WTC11 (cell line): ENCODE data around the gene PKP3. TPM values are rescaled to one million over a fixed set of nuclear protein-coding genes. Genes with fewer than 3 reads are reported as not detected.
A peak's percentile ranks its signal among the peaks of the same experiment; 100 is the strongest.

Experiments used
- CBFB ChIP-seq: sonication (generic); formaldehyde crosslinking; IDR thresholded peaks from 2 replicates; pipeline ENCODE4 v1.8.1; 2022; ENCODE audit warnings: mild to moderate bottlenecking, low read depth, missing genetic modification reagents
- CREM ChIP-seq: sonication (generic); formaldehyde crosslinking; IDR thresholded peaks from 2 replicates; pipeline ENCODE4 v1.8.1; 2022; ENCODE audit warnings: mild to moderate bottlenecking, missing genetic modification reagents, moderate library complexity
- FOXK1 ChIP-seq: sonication (generic); formaldehyde crosslinking; IDR thresholded peaks from 2 replicates; pipeline ENCODE4 v1.8.0; 2022; ENCODE audit warnings: mild to moderate bottlenecking, moderate library complexity, missing genetic modification reagents
- GRHL2 ChIP-seq: fragments of 250-450 bp; sonication (Bioruptor Pico); IDR thresholded peaks from 2 replicates; pipeline ENCODE4 v1.8.0; 2022; ENCODE audit warnings: mild to moderate bottlenecking, moderate library complexity; ENCODE audit not compliant: insufficient replicate concordance, severe bottlenecking
- NR1H2 ChIP-seq: sonication (generic); formaldehyde crosslinking; IDR thresholded peaks from 2 replicates; pipeline ENCODE4 v1.9.0; 2021; ENCODE audit warnings: mild to moderate bottlenecking, moderate library complexity, missing genetic modification reagents
- OVOL2 ChIP-seq: fragments of 250-450 bp; sonication (Bioruptor Pico); IDR thresholded peaks from 2 replicates; pipeline ENCODE4 v1.9.0; 2021; ENCODE audit warnings: mild to moderate bottlenecking, borderline replicate concordance
- PRRX2 ChIP-seq: fragments of 250-450 bp; sonication (Bioruptor Pico); IDR thresholded peaks from 2 replicates; pipeline ENCODE4 v1.8.0; 2021; ENCODE audit warnings: mild to moderate bottlenecking
- SMAD4 ChIP-seq: sonication (generic); formaldehyde crosslinking; IDR thresholded peaks from 2 replicates; pipeline ENCODE4 v1.8.0; 2022; ENCODE audit warnings: mild to moderate bottlenecking, missing genetic modification reagents
- SOX15 ChIP-seq: fragments of 250-450 bp; sonication (Bioruptor Pico); IDR thresholded peaks from 2 replicates; pipeline ENCODE4 v1.9.0; 2021; ENCODE audit warnings: mild to moderate bottlenecking
- SP1 ChIP-seq: sonication (generic); formaldehyde crosslinking; conservative IDR thresholded peaks from 2 replicates; pipeline ENCODE4 v1.8.1; 2022; ENCODE audit warnings: missing genetic modification reagents
- TP53 ChIP-seq: sonication (generic); formaldehyde crosslinking; IDR thresholded peaks from 2 replicates; pipeline ENCODE4 v1.8.1; 2023; ENCODE audit warnings: mild to moderate bottlenecking, missing genetic modification reagents
- ZNF138 ChIP-seq: sonication (generic); formaldehyde crosslinking; conservative IDR thresholded peaks from 2 replicates; pipeline ENCODE4 v1.8.1; 2022; ENCODE audit warnings: mild to moderate bottlenecking, moderate library complexity, missing genetic modification reagents
- ZNF232 ChIP-seq: sonication (generic); formaldehyde crosslinking; IDR thresholded peaks from 2 replicates; pipeline ENCODE4 v1.8.0; 2022; ENCODE audit warnings: mild to moderate bottlenecking, missing genetic modification reagents
- ZNF263 ChIP-seq: sonication (generic); formaldehyde crosslinking; IDR thresholded peaks from 2 replicates; pipeline ENCODE4 v1.8.1; 2022; ENCODE audit warnings: low read depth, mild to moderate bottlenecking, moderate library complexity, missing genetic modification reagents
- ZNF317 ChIP-seq: sonication (generic); formaldehyde crosslinking; IDR thresholded peaks from 2 replicates; pipeline ENCODE4 v1.8.1; 2023; ENCODE audit warnings: low read depth, mild to moderate bottlenecking, moderate library complexity, missing genetic modification reagents, borderline replicate concordance
- ZNF423 ChIP-seq: fragments of 250-450 bp; sonication (Bioruptor Pico); IDR thresholded peaks from 2 replicates; pipeline ENCODE4 v2.1.2; 2022; ENCODE audit warnings: mild to moderate bottlenecking, moderate library complexity
- ZNF671 ChIP-seq: fragments of 250-450 bp; sonication (Bioruptor Pico); IDR thresholded peaks from 2 replicates; pipeline ENCODE4 v1.8.0; 2021; ENCODE audit warnings: mild to moderate bottlenecking
- total RNA-seq: library from RNA; stranded (reverse); gene quantifications from 3 replicates; pipeline ENCODE4 v1.2.3, GENCODE V29; 2021
- TF ChIP-seq, protein P1 (sequence below): sonication (generic); formaldehyde crosslinking; IDR thresholded peaks from 2 replicates; pipeline ENCODE4 v1.8.1; 2023; ENCODE audit warnings: mild to moderate bottlenecking, moderate library complexity, missing genetic modification reagents
- TF ChIP-seq, protein P2 (sequence below): fragments of 200-600 bp; IDR thresholded peaks from 2 replicates; pipeline ENCODE4 v1.8.0; 2022; ENCODE audit warnings: antibody characterized with exemption
- TF ChIP-seq, protein P3 (sequence below): fragments of 250-450 bp; sonication (Bioruptor Pico); IDR thresholded peaks from 2 replicates; pipeline ENCODE4 v1.9.0; 2021; ENCODE audit warnings: mild to moderate bottlenecking
- TF ChIP-seq, protein P4 (sequence below): sonication (generic); formaldehyde crosslinking; IDR thresholded peaks from 2 replicates; pipeline ENCODE4 v1.8.0; 2022; ENCODE audit warnings: mild to moderate bottlenecking, missing genetic modification reagents
- TF ChIP-seq, protein P5 (sequence below): fragments of 250-450 bp; sonication (Bioruptor Pico); conservative IDR thresholded peaks from 2 replicates; pipeline ENCODE4 v1.9.0; 2021; ENCODE audit warnings: mild to moderate bottlenecking
- TF ChIP-seq, protein P6 (sequence below): sonication (generic); formaldehyde crosslinking; IDR thresholded peaks from 2 replicates; pipeline ENCODE4 v1.8.1; 2023; ENCODE audit warnings: mild to moderate bottlenecking, missing genetic modification reagents, moderate library complexity
- TF ChIP-seq, protein P7 (sequence below): sonication (generic); formaldehyde crosslinking; conservative IDR thresholded peaks from 2 replicates; pipeline ENCODE4 v1.8.1; 2022; ENCODE audit warnings: mild to moderate bottlenecking, missing genetic modification reagents
- TF ChIP-seq, protein P8 (sequence below): sonication (generic); formaldehyde crosslinking; IDR thresholded peaks from 2 replicates; pipeline ENCODE4 v1.8.0; 2022; ENCODE audit warnings: mild to moderate bottlenecking, missing genetic modification reagents
- TF ChIP-seq, protein P9 (sequence below): fragments of 250-450 bp; sonication (Bioruptor Pico); IDR thresholded peaks from 2 replicates; pipeline ENCODE4 v1.9.0; 2021; ENCODE audit warnings: mild to moderate bottlenecking

PKP3 gene
- total RNA-seq, 1 experiment from 2014 or later: 17.3 TPM

DNA sequence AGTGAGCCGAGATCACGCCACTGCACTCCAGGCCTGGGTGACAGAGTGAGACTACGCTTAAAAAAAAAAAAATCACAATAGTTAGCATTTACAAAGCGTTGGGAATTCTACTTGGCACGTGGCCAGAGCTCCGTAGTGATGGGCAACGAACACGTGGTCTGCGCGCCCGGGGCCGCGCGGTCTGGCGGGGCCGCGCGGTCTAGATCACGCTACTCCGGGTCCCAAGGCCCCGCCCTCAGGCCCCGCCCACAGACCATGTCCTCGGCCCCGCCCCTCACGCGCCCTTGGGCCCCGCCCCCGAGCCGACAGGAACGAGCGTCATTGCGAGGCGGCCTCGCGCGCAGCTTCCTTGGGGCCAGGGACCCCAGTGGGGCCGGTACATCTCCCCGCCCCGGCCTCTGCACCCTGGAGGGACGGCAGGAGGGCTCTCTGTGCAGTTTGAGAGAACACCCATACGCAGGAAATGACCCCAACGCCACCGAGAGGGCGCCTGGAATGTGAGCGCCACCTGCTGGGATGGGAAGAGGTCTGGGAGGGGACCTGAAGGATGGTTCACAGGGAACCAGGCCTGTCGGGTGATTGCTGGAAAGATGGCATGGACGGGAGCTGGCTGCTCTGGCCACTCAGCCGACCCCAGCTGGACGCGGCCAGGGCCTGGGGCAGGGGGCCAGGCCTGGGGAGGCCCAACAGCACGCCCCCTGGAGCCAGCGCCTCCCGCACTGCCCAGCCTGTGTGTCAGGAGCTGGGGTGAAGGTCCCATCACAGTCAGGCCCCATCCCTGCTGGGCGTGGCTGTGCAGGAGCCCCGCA lies 54.1 kb downstream of the PKP3 start (continued):
- TF ChIP-seq, protein P1, sequence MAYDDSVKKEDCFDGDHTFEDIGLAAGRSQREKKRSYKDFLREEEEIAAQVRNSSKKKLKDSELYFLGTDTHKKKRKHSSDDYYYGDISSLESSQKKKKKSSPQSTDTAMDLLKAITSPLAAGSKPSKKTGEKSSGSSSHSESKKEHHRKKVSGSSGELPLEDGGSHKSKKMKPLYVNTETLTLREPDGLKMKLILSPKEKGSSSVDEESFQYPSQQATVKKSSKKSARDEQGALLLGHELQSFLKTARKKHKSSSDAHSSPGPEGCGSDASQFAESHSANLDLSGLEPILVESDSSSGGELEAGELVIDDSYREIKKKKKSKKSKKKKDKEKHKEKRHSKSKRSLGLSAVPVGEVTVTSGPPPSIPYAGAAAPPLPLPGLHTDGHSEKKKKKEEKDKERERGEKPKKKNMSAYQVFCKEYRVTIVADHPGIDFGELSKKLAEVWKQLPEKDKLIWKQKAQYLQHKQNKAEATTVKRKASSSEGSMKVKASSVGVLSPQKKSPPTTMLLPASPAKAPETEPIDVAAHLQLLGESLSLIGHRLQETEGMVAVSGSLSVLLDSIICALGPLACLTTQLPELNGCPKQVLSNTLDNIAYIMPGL: peak; percentile 70
- TF ChIP-seq, protein P2, sequence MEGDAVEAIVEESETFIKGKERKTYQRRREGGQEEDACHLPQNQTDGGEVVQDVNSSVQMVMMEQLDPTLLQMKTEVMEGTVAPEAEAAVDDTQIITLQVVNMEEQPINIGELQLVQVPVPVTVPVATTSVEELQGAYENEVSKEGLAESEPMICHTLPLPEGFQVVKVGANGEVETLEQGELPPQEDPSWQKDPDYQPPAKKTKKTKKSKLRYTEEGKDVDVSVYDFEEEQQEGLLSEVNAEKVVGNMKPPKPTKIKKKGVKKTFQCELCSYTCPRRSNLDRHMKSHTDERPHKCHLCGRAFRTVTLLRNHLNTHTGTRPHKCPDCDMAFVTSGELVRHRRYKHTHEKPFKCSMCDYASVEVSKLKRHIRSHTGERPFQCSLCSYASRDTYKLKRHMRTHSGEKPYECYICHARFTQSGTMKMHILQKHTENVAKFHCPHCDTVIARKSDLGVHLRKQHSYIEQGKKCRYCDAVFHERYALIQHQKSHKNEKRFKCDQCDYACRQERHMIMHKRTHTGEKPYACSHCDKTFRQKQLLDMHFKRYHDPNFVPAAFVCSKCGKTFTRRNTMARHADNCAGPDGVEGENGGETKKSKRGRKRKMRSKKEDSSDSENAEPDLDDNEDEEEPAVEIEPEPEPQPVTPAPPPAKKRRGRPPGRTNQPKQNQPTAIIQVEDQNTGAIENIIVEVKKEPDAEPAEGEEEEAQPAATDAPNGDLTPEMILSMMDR: peak; percentile 45; the same call in 1 of the 2 replicates
- TF ChIP-seq TP53 (CRISPR knock-in tag): peak; percentile 73; the same call in 1 of the 2 replicates
- TF ChIP-seq ZNF317 (CRISPR knock-in tag): no peak
- peak; percentile 87 for TF ChIP-seq SP1 (CRISPR knock-in tag)
- no peak for TF ChIP-seq ZNF232 (CRISPR knock-in tag)
- peak; percentile 30; the same call in 1 of the 2 replicates for TF ChIP-seq FOXK1 (CRISPR knock-in tag)
- TF ChIP-seq GRHL2 (CRISPR knock-in tag): no peak
- TF ChIP-seq OVOL2 (CRISPR knock-in tag): no peak
- TF ChIP-seq, protein P3, sequence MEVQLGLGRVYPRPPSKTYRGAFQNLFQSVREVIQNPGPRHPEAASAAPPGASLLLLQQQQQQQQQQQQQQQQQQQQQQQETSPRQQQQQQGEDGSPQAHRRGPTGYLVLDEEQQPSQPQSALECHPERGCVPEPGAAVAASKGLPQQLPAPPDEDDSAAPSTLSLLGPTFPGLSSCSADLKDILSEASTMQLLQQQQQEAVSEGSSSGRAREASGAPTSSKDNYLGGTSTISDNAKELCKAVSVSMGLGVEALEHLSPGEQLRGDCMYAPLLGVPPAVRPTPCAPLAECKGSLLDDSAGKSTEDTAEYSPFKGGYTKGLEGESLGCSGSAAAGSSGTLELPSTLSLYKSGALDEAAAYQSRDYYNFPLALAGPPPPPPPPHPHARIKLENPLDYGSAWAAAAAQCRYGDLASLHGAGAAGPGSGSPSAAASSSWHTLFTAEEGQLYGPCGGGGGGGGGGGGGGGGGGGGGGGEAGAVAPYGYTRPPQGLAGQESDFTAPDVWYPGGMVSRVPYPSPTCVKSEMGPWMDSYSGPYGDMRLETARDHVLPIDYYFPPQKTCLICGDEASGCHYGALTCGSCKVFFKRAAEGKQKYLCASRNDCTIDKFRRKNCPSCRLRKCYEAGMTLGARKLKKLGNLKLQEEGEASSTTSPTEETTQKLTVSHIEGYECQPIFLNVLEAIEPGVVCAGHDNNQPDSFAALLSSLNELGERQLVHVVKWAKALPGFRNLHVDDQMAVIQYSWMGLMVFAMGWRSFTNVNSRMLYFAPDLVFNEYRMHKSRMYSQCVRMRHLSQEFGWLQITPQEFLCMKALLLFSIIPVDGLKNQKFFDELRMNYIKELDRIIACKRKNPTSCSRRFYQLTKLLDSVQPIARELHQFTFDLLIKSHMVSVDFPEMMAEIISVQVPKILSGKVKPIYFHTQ (CRISPR knock-in tag): no peak
- TF ChIP-seq, protein P4, sequence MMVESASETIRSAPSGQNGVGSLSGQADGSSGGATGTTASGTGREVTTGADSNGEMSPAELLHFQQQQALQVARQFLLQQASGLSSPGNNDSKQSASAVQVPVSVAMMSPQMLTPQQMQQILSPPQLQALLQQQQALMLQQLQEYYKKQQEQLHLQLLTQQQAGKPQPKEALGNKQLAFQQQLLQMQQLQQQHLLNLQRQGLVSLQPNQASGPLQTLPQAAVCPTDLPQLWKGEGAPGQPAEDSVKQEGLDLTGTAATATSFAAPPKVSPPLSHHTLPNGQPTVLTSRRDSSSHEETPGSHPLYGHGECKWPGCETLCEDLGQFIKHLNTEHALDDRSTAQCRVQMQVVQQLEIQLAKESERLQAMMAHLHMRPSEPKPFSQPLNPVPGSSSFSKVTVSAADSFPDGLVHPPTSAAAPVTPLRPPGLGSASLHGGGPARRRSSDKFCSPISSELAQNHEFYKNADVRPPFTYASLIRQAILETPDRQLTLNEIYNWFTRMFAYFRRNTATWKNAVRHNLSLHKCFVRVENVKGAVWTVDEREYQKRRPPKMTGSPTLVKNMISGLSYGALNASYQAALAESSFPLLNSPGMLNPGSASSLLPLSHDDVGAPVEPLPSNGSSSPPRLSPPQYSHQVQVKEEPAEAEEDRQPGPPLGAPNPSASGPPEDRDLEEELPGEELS (CRISPR knock-in tag): peak; percentile 43; the same call in 1 of the 2 replicates
- TF ChIP-seq PRRX2: no peak
- TF ChIP-seq, protein P5, sequence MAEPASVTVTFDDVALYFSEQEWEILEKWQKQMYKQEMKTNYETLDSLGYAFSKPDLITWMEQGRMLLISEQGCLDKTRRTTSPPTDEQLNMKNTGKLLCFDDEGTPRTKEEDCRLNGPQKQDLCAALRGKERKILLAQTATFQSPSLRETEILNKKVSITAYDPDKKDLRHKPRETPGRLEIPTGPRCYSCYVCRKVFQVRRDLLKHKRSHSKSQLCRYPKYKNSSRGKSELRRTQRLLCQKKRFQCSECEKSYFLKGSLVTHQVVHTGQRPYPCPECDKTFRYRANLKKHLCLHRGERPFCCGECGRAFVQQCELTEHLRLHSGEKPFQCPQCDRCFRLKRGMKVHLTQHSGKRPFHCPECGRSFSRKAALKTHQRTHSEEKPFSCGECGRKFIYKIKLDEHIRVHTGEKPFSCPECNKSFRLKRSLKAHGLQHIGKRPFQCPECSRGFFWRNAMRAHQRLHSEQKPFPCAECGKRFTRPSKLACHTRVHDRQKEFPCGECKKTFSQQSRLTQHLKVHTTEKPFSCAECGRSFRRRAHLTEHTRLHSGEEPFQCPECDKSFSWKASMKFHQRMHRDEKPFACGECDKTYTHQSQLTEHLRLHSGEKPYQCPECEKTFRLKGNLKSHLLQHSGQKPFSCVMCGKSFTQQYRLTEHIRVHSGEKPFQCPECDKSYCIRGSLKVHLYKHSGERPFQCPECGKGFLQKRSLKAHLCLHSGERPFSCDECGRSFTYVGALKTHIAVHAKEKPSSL: no peak
- TF ChIP-seq, protein P6, sequence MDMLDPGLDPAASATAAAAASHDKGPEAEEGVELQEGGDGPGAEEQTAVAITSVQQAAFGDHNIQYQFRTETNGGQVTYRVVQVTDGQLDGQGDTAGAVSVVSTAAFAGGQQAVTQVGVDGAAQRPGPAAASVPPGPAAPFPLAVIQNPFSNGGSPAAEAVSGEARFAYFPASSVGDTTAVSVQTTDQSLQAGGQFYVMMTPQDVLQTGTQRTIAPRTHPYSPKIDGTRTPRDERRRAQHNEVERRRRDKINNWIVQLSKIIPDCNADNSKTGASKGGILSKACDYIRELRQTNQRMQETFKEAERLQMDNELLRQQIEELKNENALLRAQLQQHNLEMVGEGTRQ (CRISPR knock-in tag): peak; percentile 87
- no peak for TF ChIP-seq ZNF263 (CRISPR knock-in tag)
- TF ChIP-seq CBFB: no peak
- TF ChIP-seq SOX15: no peak
- TF ChIP-seq, protein P7, sequence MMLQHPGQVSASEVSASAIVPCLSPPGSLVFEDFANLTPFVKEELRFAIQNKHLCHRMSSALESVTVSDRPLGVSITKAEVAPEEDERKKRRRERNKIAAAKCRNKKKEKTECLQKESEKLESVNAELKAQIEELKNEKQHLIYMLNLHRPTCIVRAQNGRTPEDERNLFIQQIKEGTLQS (CRISPR knock-in tag): no peak
- no peak for TF ChIP-seq NR1H2 (CRISPR knock-in tag)
- TF ChIP-seq ZNF671 (CRISPR knock-in tag): no peak
- TF ChIP-seq ZNF138 (CRISPR knock-in tag): no peak
- TF ChIP-seq SMAD4: 0 out of 2 replicates have a peak, but pooled peaks have one; percentile 45
- TF ChIP-seq, protein P8, sequence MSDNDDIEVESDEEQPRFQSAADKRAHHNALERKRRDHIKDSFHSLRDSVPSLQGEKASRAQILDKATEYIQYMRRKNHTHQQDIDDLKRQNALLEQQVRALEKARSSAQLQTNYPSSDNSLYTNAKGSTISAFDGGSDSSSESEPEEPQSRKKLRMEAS (CRISPR knock-in tag): peak; percentile 92; the same call in 1 of the 2 replicates
- no peak for TF ChIP-seq CREM (CRISPR knock-in tag)
- TF ChIP-seq, protein P9, sequence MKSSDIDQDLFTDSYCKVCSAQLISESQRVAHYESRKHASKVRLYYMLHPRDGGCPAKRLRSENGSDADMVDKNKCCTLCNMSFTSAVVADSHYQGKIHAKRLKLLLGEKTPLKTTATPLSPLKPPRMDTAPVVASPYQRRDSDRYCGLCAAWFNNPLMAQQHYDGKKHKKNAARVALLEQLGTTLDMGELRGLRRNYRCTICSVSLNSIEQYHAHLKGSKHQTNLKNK (CRISPR knock-in tag): no peak
- peak; percentile 62; the same call in 1 of the 2 replicates for TF ChIP-seq ZNF423 (CRISPR knock-in tag)
